Ishikawa (cell line): Measurements from ENCODE around the gene TSPAN9.

Source experiments
- CEBPB ChIP-seq: IDR thresholded peaks from 2 replicates; pipeline ENCODE4 v1.6.1; 2012
- RAD21 ChIP-seq: IDR thresholded peaks from 2 replicates; pipeline ENCODE4 v1.6.1; 2012; ENCODE audit warnings: low read depth
- REST ChIP-seq: IDR thresholded peaks from 2 replicates; pipeline ENCODE4 v1.6.1; 2012; ENCODE audit warnings: low read depth, mild to moderate bottlenecking
- TEAD4 ChIP-seq: IDR thresholded peaks from 2 replicates; pipeline ENCODE4 v1.6.1; 2012
- USF1 ChIP-seq: IDR thresholded peaks from 2 replicates; pipeline ENCODE4 v1.6.1; 2012

- TF ChIP-seq REST: no peak
- no peak for TF ChIP-seq USF1
- no peak for TF ChIP-seq CEBPB
- TF ChIP-seq RAD21: no peak
- TF ChIP-seq TEAD4: no peak
These were observed 187.1 kb downstream of the TSPAN9 start for GRCh38 chr12:3263939-3264922.
